Peyer's patch (tissue), 4 donors: Measurements from ENCODE around the gene NDN. TPM values are rescaled to one million over a fixed set of nuclear protein-coding genes. Genes with fewer than 3 reads are reported as not detected.

ENCODE experiments used
- DNase-seq, 3 donors: peaks; one replicate each; pipeline ENCODE4 v3.0.0-alpha.2; 2017 to 2019
- H3K27ac ChIP-seq, 4 donors: fragments of 200-600 bp; sonication (generic); one replicate each; pipeline ENCODE4 v1.5.1; 2016 to 2019
- H3K27me3 ChIP-seq, 2 donors: fragments of 200-600 bp; sonication (generic); one replicate each; pipeline ENCODE4 v1.5.1; 2019
- H3K36me3 ChIP-seq, 3 donors: fragments of 200-600 bp; sonication (generic); one replicate each; pipeline ENCODE4 v1.5.1; 2016 to 2019
- H3K4me1 ChIP-seq, 4 donors: fragments of 200-600 bp; sonication (generic); one replicate each; pipeline ENCODE4 v1.5.1; 2016 to 2019
- H3K4me3 ChIP-seq, 4 donors: fragments of 200-600 bp; sonication (generic); 1 replicate in 3 of 4; 2 replicates in 1 of 4; pipeline ENCODE4 v1.5.1; 2016 to 2019; ENCODE audit warnings: mild to moderate bottlenecking in 1 of 4
- H3K9me3 ChIP-seq, 4 donors: fragments of 200-600 bp; sonication (generic); one replicate each; pipeline ENCODE4 v1.5.1; 2016 to 2019; ENCODE audit warnings: mild to moderate bottlenecking in 1 of 4
- CTCF ChIP-seq, 6 experiments: fragments of 450-650 bp in 4 of 6; fragments of 200-600 bp in 2 of 6; sonication (generic) in 1 of 6; IDR thresholded peaks; one replicate each; pipeline ENCODE4 v1.5.1; 2017 to 2019; ENCODE audit warnings: antibody characterized with exemption in 6 of 6, mild to moderate bottlenecking in 3 of 6, moderate library complexity in 1 of 6
- POLR2A ChIP-seq, 2 donors: fragments of 450-650 bp; IDR thresholded peaks; one replicate each; pipeline ENCODE4 v1.5.1; 2017; ENCODE audit warnings: antibody characterized with exemption in 2 of 2, mild to moderate bottlenecking in 2 of 2, moderate library complexity in 2 of 2
- total RNA-seq, 4 donors: library from RNA; depleted of rRNA; stranded (reverse); fragments of >200 nt; gene quantifications; one replicate each; pipeline ENCODE4 v1.1.0, GENCODE V29; 2016

NDN gene
- total RNA-seq, 4 donors from 2014 or later = 9.9 to 23.8 (median 18.0) TPM

GRCh38 chr15:23694592-23694991, 7.5 kb upstream of the NDN start:
- TF ChIP-seq CTCF (IDR thresholded peaks at IDR 0.05) (no peak), POLR2A (IDR thresholded peaks at IDR 0.05) (no peak)
- no peak overlapping the region for H3K4me3 ChIP-seq
- no peaks in the 10 kb centered on the region for H3K9me3 ChIP-seq

GRCh38 chr15:23690450-23690852, 3.3 kb upstream of the NDN start:
- Histone ChIP-seq H3K27ac (no peak overlapping the region), H3K9me3 (no peaks in the 10 kb centered on the region), H3K4me3 (no peak overlapping the region), H3K27me3 (no peaks in the 10 kb centered on the region), H3K4me1 (no peaks in the 10 kb centered on the region), H3K36me3 (no peaks in the 10 kb centered on the region)
- TF ChIP-seq POLR2A (IDR thresholded peaks at IDR 0.05) (no peak), CTCF (IDR thresholded peaks at IDR 0.05) (no peak)
- peak in 1 of 3 donors; percentile 53 for DNase-seq

More at GRCh38 chr15:23694592-23694991, 7.5 kb upstream of the NDN start:
- DNase-seq = no peak
- Histone ChIP-seq H3K27me3 (no peaks in the 10 kb centered on the region), H3K4me1 (no peaks in the 10 kb centered on the region), H3K36me3 (no peaks in the 10 kb centered on the region), H3K27ac (no peak overlapping the region)

GRCh38 chr15:23690015-23690414, 2.9 kb upstream of the NDN start:
- no peaks in the 10 kb centered on the region for H3K4me1 ChIP-seq
- H3K27ac ChIP-seq = no peak overlapping the region
- no peaks in the 10 kb centered on the region for H3K9me3 ChIP-seq
- no peak for DNase-seq
- no peak for TF ChIP-seq CTCF (IDR thresholded peaks at IDR 0.05)
- TF ChIP-seq POLR2A (IDR thresholded peaks at IDR 0.05) = no peak
- H3K27me3 ChIP-seq = no peaks in the 10 kb centered on the region
- H3K36me3 ChIP-seq = no peaks in the 10 kb centered on the region
- no peak overlapping the region for H3K4me3 ChIP-seq

GRCh38 chr15:23686466-23687142, 501 bp downstream of the NDN start:
- Histone ChIP-seq H3K27me3 (no peaks in the 10 kb centered on the region), H3K4me3 (peak overlapping the region; percentile 22 to 63 (median 44)), H3K4me1 (no peaks in the 10 kb centered on the region), H3K9me3 (no peaks in the 10 kb centered on the region), H3K36me3 (no peaks in the 10 kb centered on the region), H3K27ac (peak overlapping the region in 1 of 4 donors; percentile 54)
- peak in 1 of 3 donors; percentile 46 for DNase-seq
- no peak for TF ChIP-seq POLR2A (IDR thresholded peaks at IDR 0.05)
- TF ChIP-seq CTCF (IDR thresholded peaks at IDR 0.05) = no peak

- no peaks in the 10 kb centered on the region for H3K9me3 ChIP-seq
- H3K27ac ChIP-seq = no peak overlapping the region
- no peaks in the 10 kb centered on the region for H3K36me3 ChIP-seq
- no peak for TF ChIP-seq POLR2A (IDR thresholded peaks at IDR 0.05)
- no peak overlapping the region for H3K4me3 ChIP-seq
- no peaks in the 10 kb centered on the region for H3K27me3 ChIP-seq
- H3K4me1 ChIP-seq = no peaks in the 10 kb centered on the region
- no peak for DNase-seq
Measured at GRCh38 chr15:23671481-23671880, 15.6 kb downstream of the NDN start.

DNA sequence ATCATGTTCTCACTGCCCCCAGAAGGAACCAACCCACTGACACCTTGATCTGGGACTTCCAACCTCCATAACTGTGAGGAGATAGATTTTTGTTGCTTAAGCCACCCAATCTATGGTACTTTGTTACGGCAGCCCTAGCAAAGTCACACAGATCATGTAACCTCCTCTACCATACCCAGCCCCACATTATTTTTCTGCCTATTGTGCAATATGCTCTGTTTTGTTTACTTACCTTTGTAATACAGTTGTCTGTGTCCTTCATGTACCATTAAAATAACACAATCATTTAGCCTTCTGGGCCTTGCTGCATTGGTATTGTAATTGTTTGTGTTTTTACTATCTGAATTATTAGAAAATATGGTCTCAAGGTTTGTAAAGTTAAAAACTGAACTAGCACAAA, 16.1 kb downstream of the NDN start:
- TF ChIP-seq CTCF (IDR thresholded peaks at IDR 0.05) = no peak
- no peak for TF ChIP-seq POLR2A (IDR thresholded peaks at IDR 0.05)
- no peak overlapping the region for H3K4me3 ChIP-seq
- H3K4me1 ChIP-seq = no peaks in the 10 kb centered on the region
- H3K27ac ChIP-seq = no peak overlapping the region
- no peaks in the 10 kb centered on the region for H3K9me3 ChIP-seq
- H3K27me3 ChIP-seq = no peaks in the 10 kb centered on the region
- DNase-seq = no peak
- H3K36me3 ChIP-seq = no peaks in the 10 kb centered on the region
